ENCODE results near the gene LIMD2. TPM values are rescaled to one million over a fixed set of nuclear protein-coding genes. Genes with fewer than 3 reads are reported as not detected.
A peak's percentile ranks its signal among the peaks of the same experiment; 100 is the strongest.
"Not testable (repeated sequence)": the region's sequence is repeated elsewhere in the genome, so short reads cannot be mapped to it uniquely, and the experiment has no call there.

LIMD2 gene
- total RNA-seq, result 10 to 100 TPM in 1 of 2 donors, 1 to 10 TPM in 1; 8.8 to 31.7 TPM
- polyA plus RNA-seq (ENCODE audit: insufficient read length in 2 of 2), result 10 to 100 TPM; 48.6 to 50.8 TPM
- long read RNA-seq, donor 1, transcript LIMD2-201 (5 exons, 3,193 nt), result major isoform, 16 of 29 reads
- long read RNA-seq, donor 1, partial matches to known transcripts, result 8 of 29 reads
- long read RNA-seq, donor 1, other reads (novel, unspliced or antisense), result 0 of 29 reads
- long read RNA-seq, donor 2, transcript LIMD2-201 (5 exons, 3,193 nt), result major isoform, 8 of 8 reads
- long read RNA-seq, donor 2, partial matches to known transcripts, result 0 of 8 reads
- long read RNA-seq, donor 2, other reads (novel, unspliced or antisense), result 0 of 8 reads
- long read RNA-seq, donor 3, transcript LIMD2-201 (5 exons, 3,193 nt), result major isoform, 9 of 17 reads
- long read RNA-seq, donor 3, partial matches to known transcripts, result 0 of 17 reads
- long read RNA-seq, donor 3, other reads (novel, unspliced or antisense), result 0 of 17 reads
- long read RNA-seq, donor 4, transcript LIMD2-204 (2 exons, 760 nt), result minor isoform, 5 of 47 reads
- long read RNA-seq, donor 4, transcript LIMD2-201 (5 exons, 3,193 nt), result major isoform, 22 of 47 reads
- long read RNA-seq, donor 4, transcript LIMD2-203 (3 exons, 2,019 nt), result minor isoform, 5 of 47 reads
- long read RNA-seq, donor 4, partial matches to known transcripts, result 9 of 47 reads
- long read RNA-seq, donor 4, other reads (novel, unspliced or antisense), result 0 of 47 reads

- Histone ChIP-seq H3K27me3 (ENCODE audit: control insufficient read depth, insufficient read depth, low read length) (no peaks in the 10 kb centered on the region), H3K9me3 (ENCODE audit: control insufficient read depth, insufficient read depth, low read length) (no peaks in the 10 kb centered on the region), H3K4me3 (ENCODE audit: low read depth, low read length) (peak within 1 kb of the TSS; percentile 54), H3K36me3 (ENCODE audit: control insufficient read depth, insufficient read depth, low read length) (peaks cover 72% of the 10 kb centered on the region), H3K27ac (ENCODE audit: low read depth, low read length) (peak within 1 kb of the TSS; percentile 81), H3K4me1 (ENCODE audit: control insufficient read depth, insufficient read depth, low read length) (peaks cover 63% of the 10 kb centered on the region)
- peak in 3 of 6 donors; percentile 54 to 91 (median 90) for DNase-seq (ENCODE audit: low read depth in 4 of 6, low spot score in 6 of 6)
- under 1% methylated on average over 133 of the region's 133 CpGs for WGBS (ENCODE audit: insufficient coverage)
These were observed at the start of gene LIMD2 for GRCh38 chr17:63699638-63700527. LIMD2 (minus strand) TSS chr17:63700125; CDS start chr17:63699298, 827 bp downstream.

- Histone ChIP-seq H3K4me1 (ENCODE audit: control insufficient read depth, insufficient read depth, low read length) (peaks cover 15% of the 10 kb centered on the region), H3K9me3 (ENCODE audit: control insufficient read depth, insufficient read depth, low read length) (no peaks in the 10 kb centered on the region), H3K4me3 (ENCODE audit: low read depth, low read length) (peak within 1 kb of the TSS; percentile 99), H3K27ac (ENCODE audit: low read depth, low read length) (peak within 1 kb of the TSS; percentile 91), H3K27me3 (ENCODE audit: control insufficient read depth, insufficient read depth, low read length) (no peaks in the 10 kb centered on the region), H3K36me3 (ENCODE audit: control insufficient read depth, insufficient read depth, low read length) (peaks cover 5% of the 10 kb centered on the region)
- WGBS (ENCODE audit: insufficient coverage), result 0% methylated on average over 60 of the region's 61 CpGs
- peak; percentile 86 to 99 (median 96) for DNase-seq (ENCODE audit: low read depth in 4 of 6, low spot score in 6 of 6)
These were observed 41.7 kb upstream of the LIMD2 start, which contains the start of gene STRADA for GRCh38 chr17:63741408-63742173. STRADA (minus strand) TSS chr17:63741799; CDS start chr17:63728369, 13,430 bp downstream.

- H3K4me3 ChIP-seq (ENCODE audit: low read depth, low read length), result peak overlapping the region; percentile 99
- H3K9me3 ChIP-seq (ENCODE audit: control insufficient read depth, insufficient read depth, low read length), result no peaks in the 10 kb centered on the region
- WGBS (ENCODE audit: insufficient coverage), result 0% methylated on average over 14 of the region's 14 CpGs
- no peaks in the 10 kb centered on the region for H3K27me3 ChIP-seq (ENCODE audit: control insufficient read depth, insufficient read depth, low read length)
- H3K4me1 ChIP-seq (ENCODE audit: control insufficient read depth, insufficient read depth, low read length), result peaks cover 15% of the 10 kb centered on the region
- peak overlapping the region; percentile 91 for H3K27ac ChIP-seq (ENCODE audit: low read depth, low read length)
- peak in 1 of 6 donors; percentile 4 for DNase-seq (ENCODE audit: low read depth in 4 of 6, low spot score in 6 of 6)
- H3K36me3 ChIP-seq (ENCODE audit: control insufficient read depth, insufficient read depth, low read length), result peaks cover 5% of the 10 kb centered on the region
These were observed 41.1 kb upstream of the LIMD2 start for GRCh38 chr17:63741143-63741407.

- H3K9me3 ChIP-seq (ENCODE audit: control insufficient read depth, insufficient read depth, low read length), result no peaks in the 10 kb centered on the region
- H3K36me3 ChIP-seq (ENCODE audit: control insufficient read depth, insufficient read depth, low read length), result peaks cover 5% of the 10 kb centered on the region
- H3K4me3 ChIP-seq (ENCODE audit: low read depth, low read length), result peak overlapping the region; percentile 99
- no CpG with 5 or more reads among the region's 12 CpGs for WGBS (ENCODE audit: insufficient coverage)
- H3K4me1 ChIP-seq (ENCODE audit: control insufficient read depth, insufficient read depth, low read length), result peaks cover 15% of the 10 kb centered on the region
- peak in 1 of 6 donors; percentile 22 for DNase-seq (ENCODE audit: low read depth in 4 of 6, low spot score in 6 of 6)
- H3K27me3 ChIP-seq (ENCODE audit: control insufficient read depth, insufficient read depth, low read length), result no peaks in the 10 kb centered on the region
- peak overlapping the region; percentile 91 for H3K27ac ChIP-seq (ENCODE audit: low read depth, low read length)
These were observed 40.7 kb upstream of the LIMD2 start for GRCh38 chr17:63740464-63741142.

- WGBS (ENCODE audit: insufficient coverage), result 85% methylated on average over 6 of the region's 8 CpGs
- peaks cover 6% of the 10 kb centered on the region for H3K36me3 ChIP-seq (ENCODE audit: control insufficient read depth, insufficient read depth, low read length)
These were observed 35.8 kb upstream of the LIMD2 start for GRCh38 chr17:63735691-63736090.

GRCh38 chr17:63722403-63722802, 22.5 kb upstream of the LIMD2 start:
- Histone ChIP-seq H3K9me3 (ENCODE audit: control insufficient read depth, insufficient read depth, low read length) (no peaks in the 10 kb centered on the region), H3K4me3 (ENCODE audit: low read depth, low read length) (no peak overlapping the region), H3K36me3 (ENCODE audit: control insufficient read depth, insufficient read depth, low read length) (peaks cover 18% of the 10 kb centered on the region), H3K4me1 (ENCODE audit: control insufficient read depth, insufficient read depth, low read length) (no peaks in the 10 kb centered on the region), H3K27me3 (ENCODE audit: control insufficient read depth, insufficient read depth, low read length) (no peaks in the 10 kb centered on the region), H3K27ac (ENCODE audit: low read depth, low read length) (no peak overlapping the region)
- 83% methylated on average over 2 of the region's 2 CpGs for WGBS (ENCODE audit: insufficient coverage)
- no peak for DNase-seq (ENCODE audit: low read depth in 4 of 6, low spot score in 6 of 6)

More at GRCh38 chr17:63735691-63736090, 35.8 kb upstream of the LIMD2 start:
- peaks cover 4% of the 10 kb centered on the region for H3K4me1 ChIP-seq (ENCODE audit: control insufficient read depth, insufficient read depth, low read length)
- H3K27ac ChIP-seq (ENCODE audit: low read depth, low read length), result no peak overlapping the region
- H3K27me3 ChIP-seq (ENCODE audit: control insufficient read depth, insufficient read depth, low read length), result no peaks in the 10 kb centered on the region
- DNase-seq (ENCODE audit: low read depth in 4 of 6, low spot score in 6 of 6), result no peak
- no peak overlapping the region for H3K4me3 ChIP-seq (ENCODE audit: low read depth, low read length)
- no peaks in the 10 kb centered on the region for H3K9me3 ChIP-seq (ENCODE audit: control insufficient read depth, insufficient read depth, low read length)

- not testable (repeated sequence) for H3K4me1 ChIP-seq (ENCODE audit: control insufficient read depth, insufficient read depth, low read length); H3K4me3 ChIP-seq (ENCODE audit: low read depth, low read length); H3K27ac ChIP-seq (ENCODE audit: low read depth, low read length); DNase-seq (ENCODE audit: low read depth in 4 of 6, low spot score in 6 of 6); H3K27me3 ChIP-seq (ENCODE audit: control insufficient read depth, insufficient read depth, low read length); H3K9me3 ChIP-seq (ENCODE audit: control insufficient read depth, insufficient read depth, low read length)
- peaks cover 21% of the 10 kb centered on the region for H3K36me3 ChIP-seq (ENCODE audit: control insufficient read depth, insufficient read depth, low read length)
- 100% methylated on average over 5 of the region's 5 CpGs for WGBS (ENCODE audit: insufficient coverage)
These were observed 20.3 kb upstream of the LIMD2 start for GRCh38 chr17:63720194-63720593.

- DNase-seq (ENCODE audit: low read depth in 4 of 6, low spot score in 6 of 6), result no peak
- no peaks in the 10 kb centered on the region for H3K27me3 ChIP-seq (ENCODE audit: control insufficient read depth, insufficient read depth, low read length)
- WGBS (ENCODE audit: insufficient coverage), result 60% methylated on average over 2 of the region's 5 CpGs
- peaks cover 16% of the 10 kb centered on the region for H3K36me3 ChIP-seq (ENCODE audit: control insufficient read depth, insufficient read depth, low read length)
- no peaks in the 10 kb centered on the region for H3K9me3 ChIP-seq (ENCODE audit: control insufficient read depth, insufficient read depth, low read length)
- H3K4me3 ChIP-seq (ENCODE audit: low read depth, low read length), result no peak overlapping the region
- H3K27ac ChIP-seq (ENCODE audit: low read depth, low read length), result peak overlapping the region; percentile 67
- H3K4me1 ChIP-seq (ENCODE audit: control insufficient read depth, insufficient read depth, low read length), result no peaks in the 10 kb centered on the region
These were observed 19.1 kb upstream of the LIMD2 start for GRCh38 chr17:63718988-63719387.

Measured in spinal cord (tissue), 10 donors.